ENCODE measurements around the gene EME1.

GRCh38 chr17:50381260-50381815, 8.3 kb downstream of the EME1 start:
- TF ChIP-seq RAD21 (conservative IDR thresholded peaks at IDR 0.05) (no peak), POLR2AphosphoS5 (IDR thresholded peaks at IDR 0.05) (no peak), CTCF (IDR thresholded peaks at IDR 0.05; ENCODE audit: poor library complexity, severe bottlenecking) (no peak), EZH2 (IDR thresholded peaks at IDR 0.05; ENCODE audit: borderline replicate concordance, insufficient read depth, low read length, poor library complexity, severe bottlenecking) (no peak), EP300 (conservative IDR thresholded peaks at IDR 0.05; ENCODE audit: poor library complexity, severe bottlenecking) (no peak)

Data from neural cell (in vitro differentiated cells).